Breast epithelium (tissue), 4 donors: ENCODE data around the gene BRAF. TPM values are rescaled to one million over a fixed set of nuclear protein-coding genes. Genes with fewer than 3 reads are reported as not detected.

Source experiments
- DNase-seq, 2 donors: peaks; one replicate each; pipeline ENCODE4 v3.0.0-alpha.2; 2019; ENCODE audit warnings: low spot score in 2 of 2
- H3K27ac ChIP-seq, 2 donors: fragments of 200-600 bp; sonication (generic) in 1 of 2; one replicate each; pipeline ENCODE4 v1.5.1; 2016 to 2019; ENCODE audit warnings: mild to moderate bottlenecking in 1 of 2
- H3K27me3 ChIP-seq, 2 donors: fragments of 200-600 bp; sonication (generic) in 1 of 2; one replicate each; pipeline versions ENCODE4 v1.5.1 to v1.6.0; 2017 to 2019; ENCODE audit warnings: control low read depth in 1 of 2, mild to moderate bottlenecking in 1 of 2
- H3K36me3 ChIP-seq: fragments of 200-600 bp; one replicate; pipeline ENCODE4 v1.5.1; 2019
- H3K4me1 ChIP-seq, 2 donors: fragments of 200-600 bp; sonication (generic); one replicate each; pipeline ENCODE4 v1.5.1; 2016 to 2019; ENCODE audit warnings: control low read depth in 1 of 2
- H3K4me3 ChIP-seq, 3 donors: fragments of 200-600 bp; sonication (generic); 1 replicate in 2 of 3; 2 replicates in 1 of 3; pipeline ENCODE4 v1.5.1; 2016 to 2019; ENCODE audit warnings: mild to moderate bottlenecking in 3 of 3, moderate library complexity in 2 of 3
- H3K9me3 ChIP-seq, 2 donors: fragments of 200-600 bp; sonication (generic) in 1 of 2; one replicate each; pipeline ENCODE4 v1.5.1; 2016 to 2019; ENCODE audit warnings: control low read depth in 1 of 2
- CTCF ChIP-seq, 3 donors: fragments of 450-650 bp; IDR thresholded peaks; one replicate each; pipeline ENCODE4 v1.5.1; 2016 to 2017; ENCODE audit warnings: antibody characterized with exemption in 3 of 3, mild to moderate bottlenecking in 3 of 3, moderate library complexity in 3 of 3
- POLR2A ChIP-seq: fragments of 450-650 bp; IDR thresholded peaks from one replicate; pipeline ENCODE4 v1.6.1; 2016; ENCODE audit warnings: antibody characterized with exemption, mild to moderate bottlenecking, moderate library complexity
- POLR2AphosphoS5 ChIP-seq, 3 donors: sonication (generic); formaldehyde crosslinking; IDR thresholded peaks; one replicate each; pipeline ENCODE4 v1.6.1; 2017; ENCODE audit warnings: antibody characterized with exemption in 3 of 3
- intact Hi-C: fragments of 100-400 bp; cut with DNase I; formaldehyde crosslinking; loops from one replicate; pipeline ENCODE4 v1.15.1; 2023; ENCODE audit warnings: low total_unique reads
- total RNA-seq, 3 donors: library from RNA; depleted of rRNA; stranded (reverse); fragments of >200 nt; gene quantifications; one replicate each; pipeline ENCODE4 v1.1.0, GENCODE V29; 2016

BRAF gene
- total RNA-seq, 3 donors from 2014 or later, result 42.1 to 106 (median 64.9) TPM

- intact Hi-C loops, result no loop called here
- no peak overlapping the region for H3K4me3 ChIP-seq
- DNase-seq, result no peak
- H3K27ac ChIP-seq, result no peak overlapping the region
- no peaks in the 10 kb centered on the region for H3K27me3 ChIP-seq
- TF ChIP-seq POLR2AphosphoS5 (IDR thresholded peaks at IDR 0.05), result no peak
- TF ChIP-seq POLR2A, result no peak
- no peak for TF ChIP-seq CTCF (IDR thresholded peaks at IDR 0.05)
- no peaks in the 10 kb centered on the region for H3K9me3 ChIP-seq
- no peaks in the 10 kb centered on the region for H3K4me1 ChIP-seq
- no peaks in the 10 kb centered on the region for H3K36me3 ChIP-seq
These were observed 24.8 kb downstream of the BRAF start for GRCh38 chr7:140899883-140900282.

GRCh38 chr7:140898786-140899536, 25.8 kb downstream of the BRAF start:
- no peak for DNase-seq
- H3K9me3 ChIP-seq, result no peaks in the 10 kb centered on the region
- no peak for TF ChIP-seq POLR2AphosphoS5 (IDR thresholded peaks at IDR 0.05)
- TF ChIP-seq POLR2A, result no peak
- no peak for TF ChIP-seq CTCF (IDR thresholded peaks at IDR 0.05)
- H3K4me3 ChIP-seq, result no peak overlapping the region
- no peak overlapping the region for H3K27ac ChIP-seq
- no peaks in the 10 kb centered on the region for H3K27me3 ChIP-seq
- intact Hi-C loops, result no loop called here
- H3K4me1 ChIP-seq, result no peaks in the 10 kb centered on the region
- no peaks in the 10 kb centered on the region for H3K36me3 ChIP-seq

GRCh38 chr7:140896996-140897395, 27.7 kb downstream of the BRAF start:
- H3K27ac ChIP-seq, result no peak overlapping the region
- H3K27me3 ChIP-seq, result no peaks in the 10 kb centered on the region
- TF ChIP-seq CTCF (IDR thresholded peaks at IDR 0.05), result no peak
- TF ChIP-seq POLR2A, result no peak
- TF ChIP-seq POLR2AphosphoS5 (IDR thresholded peaks at IDR 0.05), result no peak
- H3K36me3 ChIP-seq, result no peaks in the 10 kb centered on the region
- no peaks in the 10 kb centered on the region for H3K4me1 ChIP-seq
- no peak for DNase-seq
- intact Hi-C loops, result no loop called here
- no peak overlapping the region for H3K4me3 ChIP-seq
- no peaks in the 10 kb centered on the region for H3K9me3 ChIP-seq

DNA sequence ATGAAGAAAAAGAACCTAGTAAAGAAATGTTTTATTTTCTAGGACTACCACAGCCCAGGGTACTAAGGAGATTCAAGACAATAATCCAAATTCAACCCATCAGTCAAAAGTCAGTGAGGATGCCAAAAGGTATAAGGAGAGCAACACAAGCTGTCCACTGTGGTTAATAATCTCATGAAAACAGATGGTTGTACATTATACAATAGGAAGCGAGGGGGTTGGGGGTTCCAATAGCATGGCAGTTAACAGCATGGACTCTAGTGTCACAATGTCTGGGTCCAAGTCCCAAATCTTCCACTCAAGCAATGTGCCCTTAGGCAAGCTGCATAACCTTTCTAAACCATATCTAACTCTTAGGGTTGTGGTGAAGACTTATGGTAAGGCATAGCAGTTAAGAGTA, 35.1 kb downstream of the BRAF start:
- Histone ChIP-seq H3K36me3 (no peaks in the 10 kb centered on the region), H3K27ac (no peak overlapping the region), H3K4me3 (no peak overlapping the region), H3K9me3 (no peaks in the 10 kb centered on the region), H3K4me1 (no peaks in the 10 kb centered on the region), H3K27me3 (no peaks in the 10 kb centered on the region)
- intact Hi-C loops, result no loop called here
- DNase-seq, result no peak
- TF ChIP-seq CTCF (IDR thresholded peaks at IDR 0.05), result no peak
- TF ChIP-seq POLR2A, result no peak
- no peak for TF ChIP-seq POLR2AphosphoS5 (IDR thresholded peaks at IDR 0.05)

GRCh38 chr7:140889150-140889549, 35.6 kb downstream of the BRAF start:
- Histone ChIP-seq H3K4me3 (no peak overlapping the region), H3K36me3 (no peaks in the 10 kb centered on the region), H3K27ac (no peak overlapping the region), H3K9me3 (no peaks in the 10 kb centered on the region), H3K4me1 (no peaks in the 10 kb centered on the region), H3K27me3 (no peaks in the 10 kb centered on the region)
- DNase-seq, result no peak
- intact Hi-C loops, result no loop called here
- TF ChIP-seq CTCF (IDR thresholded peaks at IDR 0.05), result no peak
- TF ChIP-seq POLR2AphosphoS5 (IDR thresholded peaks at IDR 0.05), result no peak
- no peak for TF ChIP-seq POLR2A
